Neuronal stem cell (in vitro differentiated cells): ENCODE results near the gene PRXL2C.

ENCODE experiments used
- DNase-seq: peaks from one replicate; pipeline ENCODE4 v3.0.0-alpha.2; 2013; ENCODE audit warnings: low spot score
- H2AFZ ChIP-seq: one replicate; pipeline ENCODE4 v1.6.1; 2013; ENCODE audit warnings: mild to moderate bottlenecking, low read length, inconsistent platforms
- H2AK5ac ChIP-seq: 2 replicates; pipeline ENCODE4 v1.6.1; 2013; ENCODE audit warnings: low read depth, mild to moderate bottlenecking, inconsistent platforms, low read length, moderate library complexity, mixed read lengths
- H2BK120ac ChIP-seq: 2 replicates; pipeline ENCODE4 v1.6.1; 2013; ENCODE audit warnings: low read depth, mild to moderate bottlenecking, inconsistent platforms, low read length, moderate library complexity, mixed read lengths
- H2BK12ac ChIP-seq: one replicate; pipeline ENCODE4 v1.6.1; 2013; ENCODE audit warnings: low read length, inconsistent platforms
- H2BK15ac ChIP-seq: 2 replicates; pipeline ENCODE4 v1.6.1; 2013; ENCODE audit warnings: mild to moderate bottlenecking, low read length, inconsistent platforms, mixed read lengths
- H2BK5ac ChIP-seq: one replicate; pipeline ENCODE4 v1.6.1; 2013; ENCODE audit warnings: inconsistent platforms, mild to moderate bottlenecking, low read length, moderate library complexity
- H3K14ac ChIP-seq: one replicate; pipeline ENCODE4 v1.6.1; 2013; ENCODE audit warnings: low read length, inconsistent platforms
- H3K18ac ChIP-seq: 2 replicates; pipeline ENCODE4 v1.6.1; 2013; ENCODE audit warnings: low read length, inconsistent platforms
- H3K23ac ChIP-seq: 2 replicates; pipeline ENCODE4 v1.6.1; 2013; ENCODE audit warnings: low read depth, mild to moderate bottlenecking, mixed read lengths, low read length, inconsistent platforms; ENCODE audit not compliant: poor library complexity
- H3K27ac ChIP-seq: replicated peaks from 3 replicates; pipeline ENCODE4 v1.5.1; 2013; ENCODE audit warnings: low read length, inconsistent platforms
- H3K27me3 ChIP-seq, 3 experiments: 2 replicates each; pipeline ENCODE4 v1.6.1; 2013; ENCODE audit warnings: low read length in 3 of 3, mild to moderate bottlenecking in 2 of 3, inconsistent platforms in 1 of 3, low read depth in 1 of 3, mixed read lengths in 1 of 3, moderate library complexity in 1 of 3; ENCODE audit not compliant: control insufficient read depth in 3 of 3, insufficient read depth in 3 of 3
- H3K36me3 ChIP-seq, 2 donors: replicated peaks in 1 of 2; 2 replicates each; pipeline ENCODE4 v1.6.1; 2013; ENCODE audit warnings: low read length in 2 of 2; ENCODE audit not compliant: control insufficient read depth in 2 of 2, insufficient read depth in 2 of 2
- H3K4ac ChIP-seq: 2 replicates; pipeline ENCODE4 v1.6.1; 2013; ENCODE audit warnings: inconsistent platforms, mild to moderate bottlenecking, low read length, moderate library complexity
- H3K4me1 ChIP-seq, 2 donors: 1 replicate in 1 of 2; 2 replicates in 1 of 2; pipeline ENCODE4 v1.6.1; 2013; ENCODE audit warnings: low read length in 2 of 2, low read depth in 1 of 2; ENCODE audit not compliant: control insufficient read depth in 2 of 2, insufficient read depth in 1 of 2
- H3K4me2 ChIP-seq: one replicate; pipeline ENCODE4 v1.6.1; 2013; ENCODE audit warnings: mild to moderate bottlenecking, low read length, inconsistent platforms; ENCODE audit not compliant: insufficient read depth, poor library complexity, severe bottlenecking
- H3K4me3 ChIP-seq, 2 donors: 2 replicates each; pipeline ENCODE4 v1.5.1; 2013; ENCODE audit warnings: low read length in 2 of 2, mild to moderate bottlenecking in 2 of 2, inconsistent platforms in 1 of 2, moderate library complexity in 1 of 2
- H3K79me1 ChIP-seq: one replicate; pipeline ENCODE4 v1.6.1; 2013; ENCODE audit warnings: low read depth, mild to moderate bottlenecking, inconsistent platforms, low read length, moderate library complexity
- H3K9ac ChIP-seq: one replicate; pipeline ENCODE4 v1.6.1; 2013; ENCODE audit warnings: mild to moderate bottlenecking, low read depth, low read length, inconsistent platforms; ENCODE audit not compliant: poor library complexity
- H3K9me3 ChIP-seq, 2 donors: replicated peaks in 1 of 2; 2 replicates each; pipeline versions ENCODE3 to v1.6.1; 2013; ENCODE audit warnings: low read length in 2 of 2, mild to moderate bottlenecking in 2 of 2, inconsistent platforms in 1 of 2, low read depth in 1 of 2, mixed read lengths in 1 of 2, moderate library complexity in 1 of 2; ENCODE audit not compliant: control insufficient read depth in 2 of 2, insufficient read depth in 1 of 2
- H4K8ac ChIP-seq: one replicate; pipeline ENCODE4 v1.6.1; 2013; ENCODE audit warnings: low read depth, mild to moderate bottlenecking, inconsistent platforms, low read length, moderate library complexity
- H4K91ac ChIP-seq: one replicate; pipeline ENCODE4 v1.6.1; 2013; ENCODE audit warnings: low read length, low read depth, mild to moderate bottlenecking, inconsistent platforms; ENCODE audit not compliant: poor library complexity
- WGBS, 2 donors: extraction: QIAGEN DNeasy Blood & Tissue Kit; methylation state at CpG; one replicate each; pipeline ENCODE4 v1.1.7; 2013; ENCODE audit warnings: missing lambda C conversion rate in 2 of 2, mixed read lengths in 1 of 2; ENCODE audit not compliant: insufficient read length in 2 of 2, insufficient replicate concordance in 1 of 2; ENCODE audit errors: extremely low coverage in 2 of 2; 5-methylcytosine and 5-hydroxymethylcytosine counted together

PRXL2C gene

DNA sequence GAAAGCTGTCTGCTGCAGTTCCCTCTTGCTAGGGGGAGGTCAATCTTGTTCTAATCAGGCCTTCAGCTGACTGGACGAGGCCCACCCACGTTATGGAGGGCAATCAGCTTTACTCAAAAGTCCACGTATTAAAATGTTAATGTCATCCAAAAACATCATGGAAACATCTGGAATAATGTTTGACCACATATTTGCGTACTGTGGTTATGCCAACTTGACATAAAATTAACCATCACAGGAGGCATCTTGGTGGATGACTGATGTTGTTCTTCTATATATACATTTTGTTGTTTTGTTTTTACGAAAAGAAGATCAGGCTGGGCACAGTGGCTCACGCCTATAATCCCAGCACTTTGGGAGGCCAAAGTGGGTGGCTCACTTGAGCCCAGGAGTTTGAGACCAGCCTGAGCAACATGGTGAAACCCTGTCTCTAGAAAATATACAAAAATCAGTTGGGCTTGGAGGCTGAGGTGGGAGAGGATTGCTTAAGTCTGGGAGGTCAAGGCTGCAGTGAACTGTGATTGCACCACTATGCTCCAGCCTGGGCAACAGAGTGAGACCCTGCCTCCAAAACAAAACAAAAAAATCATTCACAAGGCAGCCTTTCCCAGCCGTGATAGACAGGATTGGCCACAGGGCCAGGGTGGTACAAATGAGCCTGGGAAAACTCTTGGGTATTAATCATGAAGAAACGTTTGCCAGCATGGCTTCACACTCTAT is 33.8 kb upstream of the PRXL2C start:
- H3K4me3 ChIP-seq = no peak overlapping the region
- H3K36me3 ChIP-seq = no peaks in the 10 kb centered on the region
- no peak overlapping the region for H3K4me2 ChIP-seq
- no peak overlapping the region for H2AFZ ChIP-seq
- H3K9me3 ChIP-seq = no peaks in the 10 kb centered on the region
- no peaks in the 10 kb centered on the region for H3K79me1 ChIP-seq
- H4K91ac ChIP-seq = no peak overlapping the region
- no peak overlapping the region for H3K14ac ChIP-seq
- H3K9ac ChIP-seq = no peak overlapping the region
- no peak overlapping the region for H2BK12ac ChIP-seq
- DNase-seq = no peak
- H3K23ac ChIP-seq = no peak overlapping the region
- H2BK5ac ChIP-seq = no peak overlapping the region
- peaks cover 0 to 6% (median 0%) of the 10 kb centered on the region in 3 experiments for H3K27me3 ChIP-seq
- no CpG with 5 or more reads among the region's 8 CpGs for WGBS, 2 donors
- H3K18ac ChIP-seq = no peak overlapping the region
- H3K27ac ChIP-seq = no peak overlapping the region
- H4K8ac ChIP-seq = no peak overlapping the region
- H2BK120ac ChIP-seq = no peak overlapping the region
- no peak overlapping the region for H2AK5ac ChIP-seq
- no peak overlapping the region for H3K4ac ChIP-seq
- no peak overlapping the region for H2BK15ac ChIP-seq
- H3K4me1 ChIP-seq = no peaks in the 10 kb centered on the region

DNA sequence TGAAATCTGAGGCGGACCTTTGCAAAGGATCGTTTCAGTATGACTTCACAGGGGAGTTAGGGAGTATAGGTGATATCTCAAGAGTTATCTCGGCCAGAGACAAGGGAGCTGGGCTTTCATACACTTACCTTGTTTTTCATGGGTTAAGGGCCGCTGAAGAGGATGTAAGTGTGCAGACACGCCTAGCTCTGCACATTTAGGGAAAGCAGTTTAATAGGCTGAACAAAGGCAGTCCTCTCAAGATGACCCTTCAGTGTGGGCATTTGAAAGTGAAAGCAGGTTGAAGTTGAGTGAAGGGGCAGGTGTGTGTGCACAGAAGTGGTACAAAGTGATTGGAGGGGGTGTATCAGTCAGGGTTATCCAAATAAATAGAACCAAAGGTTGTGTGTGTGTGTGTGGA is 33.1 kb upstream of the PRXL2C start:
- Histone ChIP-seq H3K4me3 (no peak overlapping the region), H2BK5ac (no peak overlapping the region), H2BK15ac (no peak overlapping the region), H3K4ac (no peak overlapping the region), H2AFZ (no peak overlapping the region), H3K23ac (no peak overlapping the region), H2BK12ac (no peak overlapping the region), H3K9me3 (no peaks in the 10 kb centered on the region), H3K27me3 (peaks cover 0 to 6% (median 0%) of the 10 kb centered on the region in 3 experiments), H2BK120ac (no peak overlapping the region), H4K91ac (no peak overlapping the region), H2AK5ac (no peak overlapping the region), H3K27ac (no peak overlapping the region), H4K8ac (no peak overlapping the region), H3K9ac (no peak overlapping the region), H3K14ac (no peak overlapping the region), H3K18ac (no peak overlapping the region), H3K79me1 (no peaks in the 10 kb centered on the region), H3K4me1 (no peaks in the 10 kb centered on the region), H3K4me2 (no peak overlapping the region), H3K36me3 (no peaks in the 10 kb centered on the region)
- no peak for DNase-seq
- WGBS, 2 donors = no CpG with 5 or more reads among the region's 5 CpGs

DNA sequence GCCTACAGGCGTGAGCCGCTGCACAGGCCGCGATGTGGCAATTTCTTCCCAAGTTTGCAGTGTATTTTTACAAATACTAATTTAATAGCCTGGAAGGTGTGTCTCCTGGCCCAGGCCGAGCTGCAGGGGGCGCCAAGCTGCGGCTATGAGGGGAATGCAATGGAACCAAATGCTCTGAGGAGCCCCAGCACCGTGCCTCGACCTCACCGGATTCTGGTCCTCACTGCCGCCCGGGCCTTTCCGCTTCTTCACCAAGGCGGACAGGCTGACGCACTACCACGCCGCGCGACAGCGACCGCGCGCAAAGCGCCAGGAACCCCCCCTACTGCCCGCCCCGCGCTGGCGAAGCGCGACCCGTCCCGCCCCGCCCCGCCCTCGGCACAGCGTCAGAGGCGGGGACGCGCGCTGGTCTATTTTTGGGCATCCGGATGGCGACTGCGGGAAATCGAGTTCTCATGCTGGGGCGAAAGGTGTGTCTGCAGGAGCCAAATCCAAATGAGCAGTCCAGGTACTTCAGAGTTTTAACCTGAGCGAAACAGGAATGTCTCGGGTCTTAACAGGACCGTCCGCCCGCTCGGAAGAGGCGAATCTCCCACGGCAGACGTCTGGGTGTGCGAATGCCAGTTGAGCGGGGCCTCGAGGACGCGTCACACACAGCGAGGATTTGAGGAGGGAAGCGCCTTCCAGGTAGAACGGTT is 31.7 kb upstream of the PRXL2C start:
- Histone ChIP-seq H2BK15ac (peak overlapping the region; percentile 57), H2BK120ac (peak overlapping the region; percentile 33), H2BK12ac (no peak overlapping the region), H3K27ac (peak overlapping the region; percentile 32), H3K9ac (peak overlapping the region; percentile 38), H4K91ac (no peak overlapping the region), H3K4me2 (peak overlapping the region; percentile 80), H3K4me1 (no peaks in the 10 kb centered on the region), H2AFZ (peak overlapping the region; percentile 84), H3K4ac (no peak overlapping the region), H3K9me3 (no peaks in the 10 kb centered on the region), H3K14ac (no peak overlapping the region), H3K4me3 (peak overlapping the region; percentile 17 to 79), H3K18ac (peak overlapping the region; percentile 82), H3K79me1 (no peaks in the 10 kb centered on the region), H3K23ac (no peak overlapping the region), H2AK5ac (no peak overlapping the region), H4K8ac (peak overlapping the region; percentile 33), H3K27me3 (peaks cover 0 to 6% (median 0%) of the 10 kb centered on the region in 3 experiments), H2BK5ac (no peak overlapping the region), H3K36me3 (no peaks in the 10 kb centered on the region)
- no CpG with 5 or more reads among the region's 62 CpGs for WGBS, 2 donors
- DNase-seq = peak; percentile 56

DNA sequence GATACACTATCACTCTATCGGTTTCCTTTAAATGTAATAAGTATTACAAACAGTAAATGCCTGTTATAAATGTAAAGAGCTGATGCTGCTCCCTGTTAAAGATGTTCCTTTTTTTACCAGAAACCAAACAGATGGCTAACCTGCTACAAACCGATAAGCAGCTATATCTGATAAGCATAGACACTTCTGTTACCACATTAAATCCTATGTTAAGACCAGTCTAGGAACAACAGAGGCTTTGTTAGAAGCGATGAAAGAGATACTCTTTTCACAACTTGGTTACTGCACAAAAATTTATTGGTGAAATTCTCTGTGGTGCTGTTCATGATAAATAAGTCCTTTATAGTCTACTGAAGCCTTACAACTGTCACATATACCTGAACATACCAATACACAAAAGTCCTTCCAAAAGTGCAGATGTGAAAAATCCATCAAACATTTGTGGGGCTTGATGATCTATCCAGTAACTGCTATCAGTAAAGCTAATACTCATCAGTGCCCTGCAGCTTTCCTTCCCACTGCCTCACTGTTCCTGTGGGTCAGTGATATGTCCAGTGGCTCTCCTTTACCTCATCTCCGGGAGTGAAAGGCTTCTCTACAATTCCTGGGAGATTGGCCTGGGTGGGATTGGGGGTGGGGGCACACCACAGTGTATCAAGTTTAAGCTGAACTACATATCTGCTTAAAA is 25.8 kb upstream of the PRXL2C start:
- Histone ChIP-seq H3K36me3 (no peaks in the 10 kb centered on the region), H2BK15ac (no peak overlapping the region), H2BK12ac (no peak overlapping the region), H3K4me2 (no peak overlapping the region), H3K4me1 (no peaks in the 10 kb centered on the region), H2BK5ac (no peak overlapping the region), H2AK5ac (no peak overlapping the region), H4K8ac (no peak overlapping the region), H3K9me3 (peaks cover 0 to 3% of the 10 kb centered on the region in 2 donors), H2AFZ (no peak overlapping the region), H4K91ac (no peak overlapping the region), H3K23ac (no peak overlapping the region), H3K79me1 (no peaks in the 10 kb centered on the region), H3K18ac (no peak overlapping the region), H3K9ac (no peak overlapping the region), H3K14ac (no peak overlapping the region), H3K27me3 (no peaks in the 10 kb centered on the region), H3K4me3 (no peak overlapping the region), H3K4ac (no peak overlapping the region), H3K27ac (no peak overlapping the region), H2BK120ac (no peak overlapping the region)
- no peak for DNase-seq
- no CpG with 5 or more reads among the region's 4 CpGs for WGBS, 2 donors
